OCI-LY7 (cell line): ENCODE data around the gene CDKN1C. TPM values are rescaled to one million over a fixed set of nuclear protein-coding genes. Genes with fewer than 3 reads are reported as not detected.
A peak's percentile ranks its signal among the peaks of the same experiment; 100 is the strongest.

ENCODE experiments used
- BruUV-seq: library from RNA; stranded (reverse); fragments of 400-500 nt; replicated peaks from 2 replicates; lab custom pipeline; 2021; lab: Mats Ljungman, UMichigan
- CTCF ChIA-PET: fragments of 300-600 bp; sonication (Branson Sonifier 250); formaldehyde crosslinking; loops from one replicate; lab custom pipeline; 2022; ENCODE audit warnings: antibody characterized with exemption; ENCODE audit not compliant: unreplicated experiment; lab: Charles Lee
- POLR2A ChIA-PET: fragments of 300-600 bp; sonication (Branson Sonifier 250); formaldehyde crosslinking; loops from one replicate; lab custom pipeline; 2022; ENCODE audit warnings: antibody characterized with exemption; lab: Charles Lee
- DNase-seq: peaks from one replicate; pipeline ENCODE4 v3.0.0-alpha.2; 2015; ENCODE audit warnings: low spot score
- H2AFZ ChIP-seq: fragments of 200-600 bp; sonication (generic), shearing (Covaris generic); 2 replicates; pipeline ENCODE4 v1.6.1; 2014; ENCODE audit warnings: mild to moderate bottlenecking, antibody characterized with exemption, low read length, moderate library complexity
- H3K27ac ChIP-seq: fragments of 200-600 bp; sonication (generic); 2 replicates; pipeline ENCODE4 v1.5.1; 2014; ENCODE audit warnings: mixed run types, low read depth, mild to moderate bottlenecking, moderate library complexity, low read length, inconsistent platforms; ENCODE audit not compliant: poor library complexity, severe bottlenecking
- H3K36me3 ChIP-seq: fragments of 200-600 bp; sonication (generic); 2 replicates; pipeline ENCODE4 v1.6.1; 2014; ENCODE audit warnings: mild to moderate bottlenecking, antibody characterized with exemption, low read length, moderate library complexity, mixed read lengths; ENCODE audit not compliant: insufficient read depth
- H3K4me1 ChIP-seq: fragments of 200-600 bp; sonication (generic); 2 replicates; pipeline ENCODE4 v1.5.1; 2014; ENCODE audit warnings: mild to moderate bottlenecking, low read length; ENCODE audit not compliant: insufficient read depth, poor library complexity, severe bottlenecking
- H3K4me2 ChIP-seq: fragments of 200-600 bp; sonication (generic); 2 replicates; pipeline ENCODE4 v1.6.1; 2014; ENCODE audit warnings: mild to moderate bottlenecking, low read length
- H3K4me3 ChIP-seq: fragments of 200-600 bp; sonication (generic); 2 replicates; pipeline ENCODE4 v1.5.1; 2014; ENCODE audit warnings: mild to moderate bottlenecking, low read depth, low read length; ENCODE audit not compliant: poor library complexity, severe bottlenecking
- H3K79me2 ChIP-seq: fragments of 200-600 bp; sonication (generic); 2 replicates; pipeline ENCODE4 v1.6.1; 2016; ENCODE audit warnings: low read depth, mild to moderate bottlenecking, low read length, moderate library complexity, mixed read lengths; ENCODE audit not compliant: insufficient read depth
- H3K9me2 ChIP-seq: fragments of 200-600 bp; sonication (generic); 2 replicates; pipeline ENCODE4 v1.6.1; 2016; ENCODE audit warnings: mild to moderate bottlenecking, low read length, mixed read lengths; ENCODE audit not compliant: insufficient read depth
- H3K9me3 ChIP-seq: fragments of 200-600 bp; sonication (generic); 2 replicates; pipeline ENCODE4 v1.6.1; 2014; ENCODE audit warnings: mild to moderate bottlenecking, mixed run types, low read length, mixed read lengths
- H4K20me1 ChIP-seq: fragments of 200-600 bp; sonication (generic); 2 replicates; pipeline ENCODE4 v1.6.1; 2014; ENCODE audit warnings: mild to moderate bottlenecking, antibody characterized with exemption, low read length, moderate library complexity, mixed read lengths; ENCODE audit not compliant: insufficient read depth
- CTCF ChIP-seq: fragments of 200-600 bp; sonication (generic); conservative IDR thresholded peaks from 2 replicates; pipeline ENCODE4 v1.5.1; 2014; ENCODE audit warnings: mild to moderate bottlenecking, antibody characterized with exemption, low read length, moderate library complexity, mixed read lengths
- EZH2phosphoT487 ChIP-seq: fragments of 200-600 bp; sonication (generic); IDR thresholded peaks from 2 replicates; pipeline ENCODE4 v1.6.1; 2018; ENCODE audit warnings: low read depth, borderline replicate concordance, mild to moderate bottlenecking, mixed run types, antibody characterized with exemption, low read length, moderate library complexity, mixed read lengths
- intact Hi-C: fragments of 100-400 bp; cut with micrococcal nuclease; formaldehyde crosslinking; loops from one replicate; pipeline ENCODE4 v1.10.0; 2022; ENCODE audit not compliant: unreplicated experiment
- total RNA-seq, 2 experiments: library from RNA; depleted of rRNA in 1 of 2; stranded (reverse); fragments of >200 nt in 1 of 2; shearing (Covaris generic) in 1 of 2; gene quantifications; 2 replicates each; pipeline ENCODE4 v1.2.3, GENCODE V29; 2014 to 2022

The CDKN1C gene
- total RNA-seq, 2 experiments from 2014 or later = 0.13 to 0.55 TPM

GRCh38 chr11:2883979-2884815, 1.4 kb downstream of the CDKN1C start:
- TF ChIP-seq EZH2phosphoT487 (no peak), CTCF (no peak)
- no TSS peak for BruUV-seq
- H2AFZ ChIP-seq = no peak overlapping the region
- no peaks in the 10 kb centered on the region for H3K9me3 ChIP-seq
- ChIA-PET CTCF (no interaction called here), POLR2A (no interaction called here)
- intact Hi-C loops = no loop called here
- no peaks in the 10 kb centered on the region for H3K9me2 ChIP-seq
- H3K36me3 ChIP-seq = no peaks in the 10 kb centered on the region
- H3K4me1 ChIP-seq = peaks cover 13% of the 10 kb centered on the region
- H3K4me3 ChIP-seq = no peak overlapping the region
- DNase-seq = no peak
- no peaks in the 10 kb centered on the region; the same call in 1 of the 2 replicates for H4K20me1 ChIP-seq
- H3K4me2 ChIP-seq = no peak overlapping the region
- no peak overlapping the region for H3K27ac ChIP-seq
- H3K79me2 ChIP-seq = no peaks in the 10 kb centered on the region

- Histone ChIP-seq H3K4me1 (peaks cover 13% of the 10 kb centered on the region), H3K9me3 (no peaks in the 10 kb centered on the region), H3K4me2 (no peak overlapping the region), H4K20me1 (no peaks in the 10 kb centered on the region; the same call in 1 of the 2 replicates), H3K27ac (no peak overlapping the region), H3K36me3 (no peaks in the 10 kb centered on the region), H2AFZ (no peak overlapping the region), H3K9me2 (no peaks in the 10 kb centered on the region), H3K4me3 (no peak overlapping the region), H3K79me2 (no peaks in the 10 kb centered on the region)
- TF ChIP-seq CTCF (no peak), EZH2phosphoT487 (peak; percentile 70; the same call in 1 of the 2 replicates)
- intact Hi-C loops = no loop called here
- ChIA-PET CTCF (no interaction called here), POLR2A (no interaction called here)
- BruUV-seq = no TSS peak
- no peak for DNase-seq
Measured at GRCh38 chr11:2883640-2883978, 2.0 kb downstream of the CDKN1C start.
